Fibroblast of lung (primary cell): Measurements from ENCODE around the gene PCDHGB5.

Experiments
- EZH2 ChIP-seq: IDR thresholded peaks from 2 replicates; pipeline ENCODE4 v1.5.1; 2012; ENCODE audit warnings: low read length, control low read depth, mild to moderate bottlenecking; ENCODE audit errors: missing control alignments
- TF ChIP-seq, protein P1 (sequence below), 2 donors: IDR thresholded peaks in 1 of 2; conservative IDR thresholded peaks in 1 of 2; 1 replicate in 1 of 2; 2 replicates in 1 of 2; pipeline ENCODE4 v1.5.1; 2011 to 2012; ENCODE audit warnings: low read length in 2 of 2, control low read depth in 1 of 2, inconsistent platforms in 1 of 2, low read depth in 1 of 2, mild to moderate bottlenecking in 1 of 2

DNA sequence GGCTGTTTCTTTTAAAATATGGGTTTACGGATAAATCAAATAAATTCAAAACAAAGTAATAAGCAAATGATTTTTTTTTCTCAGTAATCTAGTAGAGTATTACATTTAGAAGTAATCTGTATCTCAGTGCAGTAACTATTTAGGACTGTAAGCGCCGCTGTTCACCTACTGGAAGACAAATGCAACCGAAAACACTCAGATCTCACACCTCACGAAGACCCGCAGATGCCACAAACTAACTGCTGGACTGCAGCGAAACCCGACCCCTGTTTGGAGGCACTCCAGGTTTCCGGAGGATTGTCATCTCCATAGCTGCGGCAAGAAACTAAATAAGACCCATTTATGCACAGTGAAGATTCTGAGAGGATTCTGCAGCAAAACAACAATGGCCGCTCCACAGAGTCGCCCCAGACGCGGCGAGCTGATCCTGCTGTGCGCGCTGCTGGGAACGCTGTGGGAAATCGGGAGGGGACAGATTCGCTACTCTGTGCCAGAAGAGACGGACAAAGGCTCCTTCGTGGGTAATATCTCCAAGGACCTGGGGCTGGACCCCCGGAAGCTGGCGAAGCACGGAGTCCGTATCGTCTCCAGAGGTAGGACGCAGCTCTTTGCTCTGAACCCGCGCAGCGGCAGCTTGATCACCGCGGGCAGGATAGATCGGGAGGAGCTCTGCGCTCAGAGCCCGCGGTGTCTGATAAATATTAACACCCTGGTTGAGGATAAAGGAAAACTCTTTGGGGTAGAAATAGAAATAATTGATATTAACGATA is 5.1 kb upstream of the PCDHGB5 start, which contains the start of gene PCDHGA8:
- TF ChIP-seq, protein P1, sequence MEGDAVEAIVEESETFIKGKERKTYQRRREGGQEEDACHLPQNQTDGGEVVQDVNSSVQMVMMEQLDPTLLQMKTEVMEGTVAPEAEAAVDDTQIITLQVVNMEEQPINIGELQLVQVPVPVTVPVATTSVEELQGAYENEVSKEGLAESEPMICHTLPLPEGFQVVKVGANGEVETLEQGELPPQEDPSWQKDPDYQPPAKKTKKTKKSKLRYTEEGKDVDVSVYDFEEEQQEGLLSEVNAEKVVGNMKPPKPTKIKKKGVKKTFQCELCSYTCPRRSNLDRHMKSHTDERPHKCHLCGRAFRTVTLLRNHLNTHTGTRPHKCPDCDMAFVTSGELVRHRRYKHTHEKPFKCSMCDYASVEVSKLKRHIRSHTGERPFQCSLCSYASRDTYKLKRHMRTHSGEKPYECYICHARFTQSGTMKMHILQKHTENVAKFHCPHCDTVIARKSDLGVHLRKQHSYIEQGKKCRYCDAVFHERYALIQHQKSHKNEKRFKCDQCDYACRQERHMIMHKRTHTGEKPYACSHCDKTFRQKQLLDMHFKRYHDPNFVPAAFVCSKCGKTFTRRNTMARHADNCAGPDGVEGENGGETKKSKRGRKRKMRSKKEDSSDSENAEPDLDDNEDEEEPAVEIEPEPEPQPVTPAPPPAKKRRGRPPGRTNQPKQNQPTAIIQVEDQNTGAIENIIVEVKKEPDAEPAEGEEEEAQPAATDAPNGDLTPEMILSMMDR (conservative IDR thresholded peaks at IDR 0.05 in 1 of 2, IDR thresholded peaks at IDR 0.05 in 1 of 2; ENCODE audit: low read depth in 1 of 2, low read length in 2 of 2), result peak in 1 of 2 donors; percentile 13
- no peak for TF ChIP-seq EZH2
